HG02678 (cell line): ENCODE data around the gene MKI67.
A peak's percentile ranks its signal among the peaks of the same experiment; 100 is the strongest.
"Not testable (repeated sequence)": the region's sequence is repeated elsewhere in the genome, so short reads cannot be mapped to it uniquely, and the experiment has no call there.

Source experiments
- ATAC-seq: cut with Tn5 transposase; IDR thresholded peaks from one replicate; pipeline ENCODE4 v1.9.1; 2021; ENCODE audit warnings: mild to moderate bottlenecking, moderate library complexity; ENCODE audit not compliant: unreplicated experiment

The MKI67 gene

GRCh38 chr10:128125944-128126764 is at the start of gene MKI67:
TSS of gene MKI67 (minus strand) at chr10:128126423. CDS start at chr10:128125667, 756 bp downstream.
- peak; percentile 82 for ATAC-seq

GRCh38 chr10:128174581-128175559 is 48.6 kb upstream of the MKI67 start:
- ATAC-seq: no peak

GRCh38 chr10:128173386-128173785 is 47.2 kb upstream of the MKI67 start:
- ATAC-seq: no peak

- ATAC-seq: no peak
Measured at GRCh38 chr10:128172756-128173155, 46.5 kb upstream of the MKI67 start.

GRCh38 chr10:128169811-128170379 is 43.7 kb upstream of the MKI67 start:
- ATAC-seq: no peak

- ATAC-seq: no peak
Measured at GRCh38 chr10:128167926-128168520, 41.8 kb upstream of the MKI67 start.

- not testable (repeated sequence) for ATAC-seq
Measured at GRCh38 chr10:128167123-128167522, 40.9 kb upstream of the MKI67 start.

- no peak for ATAC-seq
Measured at GRCh38 chr10:128166151-128166550, 39.9 kb upstream of the MKI67 start.

- no peak for ATAC-seq
Measured at GRCh38 chr10:128165536-128165935, 39.3 kb upstream of the MKI67 start.

GRCh38 chr10:128163701-128164100 is 37.5 kb upstream of the MKI67 start:
- ATAC-seq: no peak

GRCh38 chr10:128161031-128161430 is 34.8 kb upstream of the MKI67 start:
- ATAC-seq: no peak

GRCh38 chr10:128160297-128160711 is 34.1 kb upstream of the MKI67 start:
- no peak for ATAC-seq

- ATAC-seq: no peak
Measured at GRCh38 chr10:128158021-128158795, 32.0 kb upstream of the MKI67 start.

GRCh38 chr10:128156999-128157755 is 31.0 kb upstream of the MKI67 start:
- no peak for ATAC-seq

GRCh38 chr10:128152741-128153580 is 26.7 kb upstream of the MKI67 start:
- ATAC-seq: no peak

- ATAC-seq: no peak
Measured at GRCh38 chr10:128151031-128151430, 24.8 kb upstream of the MKI67 start.

GRCh38 chr10:128150561-128150960 is 24.3 kb upstream of the MKI67 start:
- no peak for ATAC-seq

GRCh38 chr10:128150045-128150493 is 23.8 kb upstream of the MKI67 start:
- ATAC-seq: peak; percentile 86
